ENCODE results near the gene PACS1.

DNA sequence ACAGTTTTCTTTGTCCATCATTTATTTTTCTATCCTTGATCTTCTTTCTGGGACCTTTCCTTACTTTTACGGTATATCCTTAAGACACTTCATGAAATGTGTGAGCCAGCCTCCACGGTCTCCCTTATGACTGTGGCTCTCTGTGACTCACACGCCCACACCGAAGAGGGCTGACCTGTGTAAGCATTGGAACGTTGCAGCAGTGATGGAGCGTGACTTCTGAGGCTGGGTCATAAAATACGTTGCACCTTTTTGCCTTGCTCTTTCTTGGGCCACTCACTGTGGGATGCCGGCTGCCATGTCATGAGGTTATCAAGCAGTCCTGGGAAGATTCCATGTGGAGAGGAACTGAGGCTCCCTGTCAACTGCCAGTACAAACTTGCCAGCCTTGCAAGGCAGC, 102.1 kb downstream of the PACS1 start:
- TF ChIP-seq, protein P1, sequence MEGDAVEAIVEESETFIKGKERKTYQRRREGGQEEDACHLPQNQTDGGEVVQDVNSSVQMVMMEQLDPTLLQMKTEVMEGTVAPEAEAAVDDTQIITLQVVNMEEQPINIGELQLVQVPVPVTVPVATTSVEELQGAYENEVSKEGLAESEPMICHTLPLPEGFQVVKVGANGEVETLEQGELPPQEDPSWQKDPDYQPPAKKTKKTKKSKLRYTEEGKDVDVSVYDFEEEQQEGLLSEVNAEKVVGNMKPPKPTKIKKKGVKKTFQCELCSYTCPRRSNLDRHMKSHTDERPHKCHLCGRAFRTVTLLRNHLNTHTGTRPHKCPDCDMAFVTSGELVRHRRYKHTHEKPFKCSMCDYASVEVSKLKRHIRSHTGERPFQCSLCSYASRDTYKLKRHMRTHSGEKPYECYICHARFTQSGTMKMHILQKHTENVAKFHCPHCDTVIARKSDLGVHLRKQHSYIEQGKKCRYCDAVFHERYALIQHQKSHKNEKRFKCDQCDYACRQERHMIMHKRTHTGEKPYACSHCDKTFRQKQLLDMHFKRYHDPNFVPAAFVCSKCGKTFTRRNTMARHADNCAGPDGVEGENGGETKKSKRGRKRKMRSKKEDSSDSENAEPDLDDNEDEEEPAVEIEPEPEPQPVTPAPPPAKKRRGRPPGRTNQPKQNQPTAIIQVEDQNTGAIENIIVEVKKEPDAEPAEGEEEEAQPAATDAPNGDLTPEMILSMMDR (conservative IDR thresholded peaks at IDR 0.05; ENCODE audit: low read length), result no peak
- TF ChIP-seq EZH2phosphoT487 (IDR thresholded peaks at IDR 0.05; ENCODE audit: borderline replicate concordance), result no peak
